H9 (cell line): ENCODE results near the gene KCNH1. TPM values are rescaled to one million over a fixed set of nuclear protein-coding genes. Genes with fewer than 3 reads are reported as not detected.

Experiments used
- DNase-seq: peaks from one replicate; pipeline ENCODE4 v3.0.0-alpha.2; 2017
- H2AFZ ChIP-seq: one replicate; pipeline ENCODE4 v1.6.1; 2013; ENCODE audit warnings: mild to moderate bottlenecking, low read length, control low read depth, moderate library complexity
- H2AK5ac ChIP-seq: 2 replicates; pipeline ENCODE4 v1.6.1; 2013; ENCODE audit warnings: low read length, control low read depth, mixed read lengths; ENCODE audit not compliant: insufficient read length
- H2BK120ac ChIP-seq: one replicate; pipeline ENCODE4 v1.6.1; 2013; ENCODE audit warnings: low read depth, mild to moderate bottlenecking, low read length, control low read depth, inconsistent platforms; ENCODE audit not compliant: poor library complexity, severe bottlenecking
- H2BK12ac ChIP-seq: 2 replicates; pipeline ENCODE4 v1.6.1; 2013; ENCODE audit warnings: low read length, control low read depth, mixed read lengths, low read depth; ENCODE audit not compliant: insufficient read length
- H2BK15ac ChIP-seq: 2 replicates; pipeline ENCODE4 v1.6.1; 2013; ENCODE audit warnings: low read depth, low read length, control low read depth
- H2BK20ac ChIP-seq: one replicate; pipeline ENCODE4 v1.6.1; 2013; ENCODE audit warnings: low read depth, mild to moderate bottlenecking, low read length, control low read depth, inconsistent platforms; ENCODE audit not compliant: poor library complexity, severe bottlenecking
- H2BK5ac ChIP-seq: 2 replicates; pipeline ENCODE4 v1.6.1; 2013; ENCODE audit warnings: low read length, control low read depth, mixed read lengths; ENCODE audit not compliant: insufficient read length
- H3K14ac ChIP-seq: 2 replicates; pipeline ENCODE4 v1.6.1; 2013; ENCODE audit warnings: low read length, control low read depth; ENCODE audit not compliant: insufficient read depth
- H3K18ac ChIP-seq: 2 replicates; pipeline ENCODE4 v1.6.1; 2013; ENCODE audit warnings: low read depth, mild to moderate bottlenecking, mixed read lengths, low read length, control low read depth; ENCODE audit not compliant: insufficient read length
- H3K23ac ChIP-seq: 2 replicates; pipeline ENCODE4 v1.6.1; 2013; ENCODE audit warnings: low read length, control low read depth, mixed read lengths, low read depth; ENCODE audit not compliant: insufficient read length
- H3K23me2 ChIP-seq: 2 replicates; pipeline ENCODE4 v1.6.1; 2013; ENCODE audit warnings: low read depth, mild to moderate bottlenecking, mixed read lengths, low read length, control low read depth; ENCODE audit not compliant: insufficient read length, poor library complexity, severe bottlenecking
- H3K27ac ChIP-seq: 2 replicates; pipeline ENCODE4 v1.5.1; 2013; ENCODE audit warnings: low read length, control low read depth, mixed read lengths, low read depth; ENCODE audit not compliant: insufficient read length
- H3K27me3 ChIP-seq: 2 replicates; pipeline ENCODE4 v1.6.1; 2013; ENCODE audit warnings: low read length, control low read depth, inconsistent platforms; ENCODE audit not compliant: insufficient read depth
- H3K4ac ChIP-seq: 2 replicates; pipeline ENCODE4 v1.6.1; 2013; ENCODE audit warnings: low read depth, mild to moderate bottlenecking, control low read depth, inconsistent platforms, low read length, moderate library complexity
- H3K4me1 ChIP-seq: 2 replicates; pipeline ENCODE4 v1.6.1; 2013; ENCODE audit warnings: low read length, control low read depth, inconsistent platforms; ENCODE audit not compliant: insufficient read depth
- H3K4me2 ChIP-seq: 2 replicates; pipeline ENCODE4 v1.6.1; 2013; ENCODE audit warnings: low read length, control low read depth, mixed read lengths; ENCODE audit not compliant: insufficient read length, insufficient read depth
- H3K56ac ChIP-seq: 2 replicates; pipeline ENCODE4 v1.6.1; 2013; ENCODE audit warnings: low read depth, mild to moderate bottlenecking, mixed read lengths, low read length, control low read depth; ENCODE audit not compliant: insufficient read length
- H3K79me1 ChIP-seq: 2 replicates; pipeline ENCODE4 v1.6.1; 2013; ENCODE audit warnings: low read depth, mild to moderate bottlenecking, moderate library complexity, low read length, control low read depth, inconsistent platforms; ENCODE audit not compliant: insufficient read depth, poor library complexity, severe bottlenecking
- H3K79me2 ChIP-seq: 2 replicates; pipeline ENCODE4 v1.6.1; 2013; ENCODE audit warnings: low read length, control low read depth, inconsistent platforms; ENCODE audit not compliant: insufficient read depth
- H3K9ac ChIP-seq: 2 replicates; pipeline ENCODE4 v1.6.1; 2013; ENCODE audit warnings: low read length, control low read depth, mixed read lengths; ENCODE audit not compliant: insufficient read length; ENCODE audit errors: extremely low read depth
- H3K9me3 ChIP-seq: one replicate; pipeline ENCODE4 v1.6.1; 2013; ENCODE audit warnings: low read depth, low read length, inconsistent platforms; ENCODE audit not compliant: control insufficient read depth
- H3T11ph ChIP-seq: one replicate; pipeline ENCODE4 v1.6.1; 2013; ENCODE audit warnings: mild to moderate bottlenecking, low read length, control low read depth, inconsistent platforms
- H4K20me1 ChIP-seq: one replicate; pipeline ENCODE4 v1.6.1; 2013; ENCODE audit not compliant: control insufficient read depth, insufficient read length, insufficient read depth
- H4K5ac ChIP-seq: 2 replicates; pipeline ENCODE4 v1.6.1; 2013; ENCODE audit warnings: low read depth, mild to moderate bottlenecking, mixed read lengths, low read length, control low read depth; ENCODE audit not compliant: insufficient read length
- H4K8ac ChIP-seq: replicated peaks from 2 replicates; pipeline ENCODE4 v1.6.1; 2013; ENCODE audit warnings: low read length, control low read depth, mixed read lengths, low read depth; ENCODE audit not compliant: insufficient read length
- H4K91ac ChIP-seq: 2 replicates; pipeline ENCODE4 v1.6.1; 2013; ENCODE audit warnings: low read depth, mild to moderate bottlenecking, moderate library complexity, mixed read lengths, low read length, control low read depth; ENCODE audit not compliant: insufficient read length
- H3K27ac Mint-ChIP-seq, 3 experiments: 2 replicates in 2 of 3; 3 replicates in 1 of 3; pipeline ENCODE4 v1.8.0; 2020 to 2021; ENCODE audit warnings: mixed read lengths in 3 of 3, mild to moderate bottlenecking in 1 of 3, moderate library complexity in 1 of 3
- H3K27me3 Mint-ChIP-seq: 2 replicates; pipeline ENCODE4 v1.8.0; 2021; ENCODE audit warnings: low read depth, mild to moderate bottlenecking, moderate library complexity, mixed read lengths
- H3K36me3 Mint-ChIP-seq, 3 experiments: 2 replicates in 2 of 3; 3 replicates in 1 of 3; pipeline ENCODE4 v1.8.0; 2020 to 2021; ENCODE audit warnings: low read depth in 3 of 3, mixed read lengths in 3 of 3; ENCODE audit not compliant: insufficient read depth in 1 of 3
- H3K4me1 Mint-ChIP-seq, 2 experiments: 2 replicates each; pipeline ENCODE4 v1.8.0; 2020; ENCODE audit warnings: mixed read lengths in 2 of 2
- H3K4me3 Mint-ChIP-seq, 2 experiments: 2 replicates in 1 of 2; 3 replicates in 1 of 2; pipeline ENCODE4 v1.8.0; 2020 to 2021; ENCODE audit warnings: mild to moderate bottlenecking in 2 of 2, mixed read lengths in 2 of 2, moderate library complexity in 1 of 2
- H3K9me3 Mint-ChIP-seq, 2 experiments: 2 replicates in 1 of 2; 3 replicates in 1 of 2; pipeline ENCODE4 v1.8.0; 2020; ENCODE audit warnings: mild to moderate bottlenecking in 2 of 2, mixed read lengths in 2 of 2, moderate library complexity in 1 of 2
- total RNA-seq: library from RNA; stranded (reverse); gene quantifications from 2 replicates; pipeline ENCODE4 v1.2.1, GENCODE V29; 2021
- TF ChIP-seq, protein P1 (sequence below): fragments of 200-600 bp; sonication (generic); conservative IDR thresholded peaks from 3 replicates; pipeline ENCODE4 v1.8.0; 2021; ENCODE audit warnings: antibody characterized with exemption, mild to moderate bottlenecking

KCNH1 gene
- total RNA-seq, 1 experiment from 2014 or later = 0.11 TPM

- no peak overlapping the region for H4K5ac ChIP-seq
- no peak overlapping the region for H2AFZ ChIP-seq
- no peak overlapping the region for H3K4ac ChIP-seq
- no peak overlapping the region for H2BK120ac ChIP-seq
- H4K20me1 ChIP-seq = no peaks in the 10 kb centered on the region
- no peak overlapping the region for H2AK5ac ChIP-seq
- Mint-ChIP-seq H3K27ac (no peak overlapping the region), H3K9me3 (no peaks in the 10 kb centered on the region), H3K27me3 (no peaks in the 10 kb centered on the region), H3K36me3 (peaks cover 0 to 4% (median 0%) of the 10 kb centered on the region in 3 experiments; a peak in 2 of 7 replicates), H3K4me1 (peaks cover 5 to 11% of the 10 kb centered on the region in 2 experiments; a peak in 3 of 4 replicates), H3K4me3 (no peak overlapping the region)
- no peak overlapping the region for H3K56ac ChIP-seq
- H3K9ac ChIP-seq = no peak overlapping the region
- H2BK12ac ChIP-seq = no peak overlapping the region
- no peaks in the 10 kb centered on the region for H3K4me1 ChIP-seq
- no peak overlapping the region for H4K8ac ChIP-seq
- no peak overlapping the region for H4K91ac ChIP-seq
- H3K79me1 ChIP-seq = no peaks in the 10 kb centered on the region
- TF ChIP-seq, protein P1, sequence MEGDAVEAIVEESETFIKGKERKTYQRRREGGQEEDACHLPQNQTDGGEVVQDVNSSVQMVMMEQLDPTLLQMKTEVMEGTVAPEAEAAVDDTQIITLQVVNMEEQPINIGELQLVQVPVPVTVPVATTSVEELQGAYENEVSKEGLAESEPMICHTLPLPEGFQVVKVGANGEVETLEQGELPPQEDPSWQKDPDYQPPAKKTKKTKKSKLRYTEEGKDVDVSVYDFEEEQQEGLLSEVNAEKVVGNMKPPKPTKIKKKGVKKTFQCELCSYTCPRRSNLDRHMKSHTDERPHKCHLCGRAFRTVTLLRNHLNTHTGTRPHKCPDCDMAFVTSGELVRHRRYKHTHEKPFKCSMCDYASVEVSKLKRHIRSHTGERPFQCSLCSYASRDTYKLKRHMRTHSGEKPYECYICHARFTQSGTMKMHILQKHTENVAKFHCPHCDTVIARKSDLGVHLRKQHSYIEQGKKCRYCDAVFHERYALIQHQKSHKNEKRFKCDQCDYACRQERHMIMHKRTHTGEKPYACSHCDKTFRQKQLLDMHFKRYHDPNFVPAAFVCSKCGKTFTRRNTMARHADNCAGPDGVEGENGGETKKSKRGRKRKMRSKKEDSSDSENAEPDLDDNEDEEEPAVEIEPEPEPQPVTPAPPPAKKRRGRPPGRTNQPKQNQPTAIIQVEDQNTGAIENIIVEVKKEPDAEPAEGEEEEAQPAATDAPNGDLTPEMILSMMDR = no peak
- no peak for DNase-seq
- no peak overlapping the region for H3K27ac ChIP-seq
- no peak overlapping the region for H3K14ac ChIP-seq
- no peak overlapping the region for H3T11ph ChIP-seq
- no peaks in the 10 kb centered on the region for H3K9me3 ChIP-seq
- H3K27me3 ChIP-seq = no peaks in the 10 kb centered on the region
- H3K23me2 ChIP-seq = no peaks in the 10 kb centered on the region
- no peak overlapping the region for H2BK15ac ChIP-seq
- H2BK5ac ChIP-seq = no peak overlapping the region
- H3K79me2 ChIP-seq = no peaks in the 10 kb centered on the region
- no peak overlapping the region for H2BK20ac ChIP-seq
- H3K4me2 ChIP-seq = no peak overlapping the region
- no peak overlapping the region for H3K18ac ChIP-seq
- no peak overlapping the region for H3K23ac ChIP-seq
Measured at GRCh38 chr1:210922666-210923065, 211.3 kb downstream of the KCNH1 start.
